Lung (tissue), 12 donors: ENCODE data around the gene STK4. TPM values are rescaled to one million over a fixed set of nuclear protein-coding genes. Genes with fewer than 3 reads are reported as not detected.

ENCODE experiments used
- ATAC-seq: fragments of 200-7000 bp; cut with Tn5 transposase; one replicate; pipeline ENCODE4 v1.9.1; 2020; ENCODE audit warnings: moderate number of reproducible peaks; ENCODE audit not compliant: insufficient read depth, low FRiP score
- DNase-seq, 3 donors: peaks; one replicate each; pipeline ENCODE4 v3.0.0-alpha.2; 2013 to 2017
- H3K27ac ChIP-seq, 2 donors: one replicate each; pipeline ENCODE4 v1.5.1; 2013; ENCODE audit warnings: mild to moderate bottlenecking in 2 of 2, moderate library complexity in 2 of 2, control low read depth in 1 of 2, inconsistent platforms in 1 of 2, low read depth in 1 of 2, low read length in 1 of 2
- H3K27me3 ChIP-seq, 3 donors: one replicate each; pipeline ENCODE4 v1.5.1; 2013; ENCODE audit warnings: low read length in 2 of 3; ENCODE audit not compliant: control insufficient read depth in 3 of 3, insufficient read depth in 3 of 3
- H3K36me3 ChIP-seq, 4 donors: one replicate each; pipeline ENCODE4 v1.5.1; 2013; ENCODE audit warnings: low read length in 4 of 4, mild to moderate bottlenecking in 1 of 4, moderate library complexity in 1 of 4; ENCODE audit not compliant: control insufficient read depth in 4 of 4, insufficient read depth in 4 of 4
- H3K4me1 ChIP-seq, 5 donors: one replicate each; pipeline ENCODE4 v1.5.1; 2013; ENCODE audit warnings: low read length in 5 of 5, mild to moderate bottlenecking in 2 of 5, moderate library complexity in 1 of 5; ENCODE audit not compliant: control insufficient read depth in 5 of 5, insufficient read depth in 5 of 5
- H3K4me3 ChIP-seq: one replicate; pipeline ENCODE4 v1.5.1; 2013; ENCODE audit warnings: mild to moderate bottlenecking, control low read depth, moderate library complexity
- H3K9ac ChIP-seq, 2 donors: one replicate each; pipeline ENCODE4 v1.5.1; 2013; ENCODE audit warnings: low read length in 2 of 2, control low read depth in 1 of 2; ENCODE audit not compliant: insufficient read depth in 1 of 2
- H3K9me3 ChIP-seq, 4 donors: one replicate each; pipeline ENCODE4 v1.5.1; 2013; ENCODE audit warnings: low read length in 3 of 4, mild to moderate bottlenecking in 1 of 4, moderate library complexity in 1 of 4; ENCODE audit not compliant: control insufficient read depth in 4 of 4, insufficient read depth in 3 of 4
- CTCF ChIP-seq: IDR thresholded peaks from 2 replicates; pipeline ENCODE4 v1.5.1; 2012; ENCODE audit warnings: mild to moderate bottlenecking; ENCODE audit errors: control extremely low read depth, extremely low read depth
- WGBS, 2 donors: extraction: QIAGEN DNeasy Blood & Tissue Kit; methylation state at CpG; one replicate each; pipeline ENCODE4 v1.1.7; 2013; 5-methylcytosine and 5-hydroxymethylcytosine counted together
- polyA plus RNA-seq, 2 donors: library from polyadenylated mRNA; stranded (reverse); fragments of 200-250 nt; gene quantifications; one replicate each; pipeline ENCODE4 v1.2.1, GENCODE V29; 2013
- total RNA-seq, 2 donors: library from RNA; depleted of rRNA in 1 of 2; stranded (reverse); fragments of >200 nt in 1 of 2; gene quantifications; one replicate each; pipeline ENCODE4 v1.2.1, GENCODE V29; 2014 to 2021
- donor health status: control.
- donor health status: control.
- donor health status: Bipolar disorder and iron deficiency.
- donor health status: healthy.
- donor health status: DM: yes; HTN: yes; CAD: no.

The STK4 gene
- total and polyA plus RNA-seq, 4 donors, result 11.8 to 70.9 (median 28.1) TPM

DNA sequence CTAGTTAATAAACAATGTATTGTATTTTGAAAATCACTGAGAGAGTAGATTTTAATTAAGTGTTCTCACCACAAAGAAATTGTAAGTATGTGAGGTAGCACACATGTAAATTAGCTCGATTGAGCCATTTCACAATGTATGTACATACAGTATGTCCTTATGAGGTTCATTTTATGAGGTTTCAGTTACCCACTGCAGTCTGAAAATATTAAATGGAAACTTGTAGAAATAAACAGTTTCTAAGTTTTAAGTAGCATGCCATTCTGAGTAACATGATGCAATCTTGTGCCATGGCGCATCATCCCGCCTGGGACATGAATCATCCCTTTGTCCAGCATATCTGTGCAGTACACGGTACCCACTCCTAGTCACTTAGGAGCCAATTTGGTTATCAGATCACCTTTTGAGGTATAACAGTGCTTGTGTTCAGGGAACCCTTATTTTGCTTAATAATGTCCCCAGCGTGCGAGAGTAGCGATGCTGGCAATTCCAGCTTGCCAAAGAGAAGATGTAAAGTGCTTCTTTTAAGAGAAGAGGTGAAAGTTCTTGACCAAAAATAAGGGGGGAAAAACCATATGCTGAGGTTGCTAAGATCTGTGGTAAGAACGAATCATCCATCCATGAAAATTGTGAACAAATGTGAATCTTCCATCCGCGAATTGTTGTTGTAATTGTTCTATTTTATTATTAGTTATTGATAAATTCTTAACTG is 69.9 kb downstream of the STK4 start:
- H3K36me3 ChIP-seq, result peaks cover 0 to 3% (median 0%) of the 10 kb centered on the region in 4 donors
- no peaks in the 10 kb centered on the region for H3K27me3 ChIP-seq
- no peak overlapping the region for H3K4me3 ChIP-seq
- 90 to 93% methylated on average over 10 of the region's 10 CpGs for WGBS, 2 donors
- no peak for DNase-seq
- H3K9ac ChIP-seq, result no peak overlapping the region
- ATAC-seq, result no peak
- TF ChIP-seq CTCF, result no peak
- peaks cover 0 to 12% (median 2%) of the 10 kb centered on the region in 5 donors for H3K4me1 ChIP-seq
- peak overlapping the region in 1 of 2 donors; percentile 39 for H3K27ac ChIP-seq
- H3K9me3 ChIP-seq, result no peaks in the 10 kb centered on the region

DNA sequence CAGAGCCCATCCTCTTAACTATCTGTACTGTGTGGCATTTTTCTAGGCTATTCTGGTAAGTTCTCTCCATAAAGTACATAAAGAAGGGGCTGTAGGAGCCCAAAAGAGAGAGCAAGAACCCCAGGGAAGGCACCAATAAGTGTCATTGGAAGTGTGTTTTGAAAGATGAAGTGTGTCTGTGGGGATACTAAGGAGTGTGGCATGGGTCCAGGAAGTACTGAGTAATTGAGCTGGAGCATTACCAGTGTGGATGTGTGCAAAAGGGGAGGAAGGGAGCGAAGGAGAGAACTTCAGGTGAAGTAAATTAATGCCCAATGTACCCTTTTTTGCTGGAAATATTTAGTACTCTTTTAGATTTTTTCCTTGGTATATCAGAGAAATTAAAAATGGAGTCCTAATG is 70.7 kb downstream of the STK4 start:
- TF ChIP-seq CTCF, result no peak
- WGBS, 2 donors, result 67 to 78% methylated on average over 1 of the region's 1 CpG
- DNase-seq (peak in 1 of 3 donors; percentile 28), ATAC-seq (no peak)
- H3K36me3 ChIP-seq, result peaks cover 0 to 3% (median 0%) of the 10 kb centered on the region in 4 donors
- no peak overlapping the region for H3K9ac ChIP-seq
- H3K27me3 ChIP-seq, result no peaks in the 10 kb centered on the region
- H3K4me3 ChIP-seq, result no peak overlapping the region
- no peaks in the 10 kb centered on the region for H3K9me3 ChIP-seq
- peak overlapping the region in 1 of 2 donors; percentile 77 for H3K27ac ChIP-seq
- H3K4me1 ChIP-seq, result peaks cover 0 to 12% (median 2%) of the 10 kb centered on the region in 5 donors

DNA sequence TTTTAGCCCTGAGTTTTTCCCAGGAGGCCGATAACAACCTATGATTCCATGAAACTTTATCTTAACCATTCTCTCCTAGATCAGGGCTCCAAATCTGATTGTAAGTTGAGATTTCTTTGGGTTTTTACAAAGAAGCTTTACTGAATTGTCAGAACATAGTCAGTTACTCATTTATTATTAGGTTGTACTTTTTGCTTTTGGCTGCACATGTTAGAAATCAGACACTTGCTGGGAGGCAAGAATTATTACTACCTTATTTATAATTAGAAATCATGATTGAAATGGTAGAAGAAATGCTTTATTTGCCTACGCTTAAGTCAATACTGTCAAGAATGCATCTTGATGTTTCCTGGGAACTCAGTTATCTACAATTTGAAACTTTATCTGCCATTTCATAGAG is 71.3 kb downstream of the STK4 start:
- no peak overlapping the region for H3K27ac ChIP-seq
- no peak for TF ChIP-seq CTCF
- H3K4me3 ChIP-seq, result no peak overlapping the region
- DNase-seq (no peak), ATAC-seq (no peak)
- no peak overlapping the region for H3K9ac ChIP-seq
- peaks cover 0 to 12% (median 2%) of the 10 kb centered on the region in 5 donors for H3K4me1 ChIP-seq
- no peaks in the 10 kb centered on the region for H3K27me3 ChIP-seq
- WGBS, 2 donors, result 87 to 92% methylated on average over 2 of the region's 2 CpGs
- H3K9me3 ChIP-seq, result no peaks in the 10 kb centered on the region
- H3K36me3 ChIP-seq, result peaks cover 0 to 2% (median 0%) of the 10 kb centered on the region in 4 donors
